CD4-positive, alpha-beta T cell (primary cell): ENCODE results near the gene PFN1. TPM values are rescaled to one million over a fixed set of nuclear protein-coding genes. Genes with fewer than 3 reads are reported as not detected.
A peak's percentile ranks its signal among the peaks of the same experiment; 100 is the strongest.

Experiments
- ATAC-seq: fragments of 200-7000 bp; cut with Tn5 transposase; one replicate; pipeline ENCODE4 v1.10.0; 2022; ENCODE audit warnings: mild to moderate bottlenecking; ENCODE audit not compliant: poor library complexity
- CTCF ChIA-PET: fragments of 350-600 bp; sonication (Branson Sonifier 250); formaldehyde crosslinking; loops from one replicate; lab custom pipeline; 2021; ENCODE audit warnings: antibody characterized with exemption, inconsistent platforms; lab: Charles Lee
- POLR2A ChIA-PET: fragments of 350-600 bp; sonication (Branson Sonifier 250); formaldehyde crosslinking; loops from one replicate; lab custom pipeline; 2021; ENCODE audit warnings: antibody characterized with exemption, inconsistent platforms; lab: Charles Lee
- DNase-seq, 14 experiments: peaks; one replicate each; pipeline ENCODE4 v3.0.0-alpha.2; 2013 to 2020; ENCODE audit warnings: mixed read lengths in 2 of 14
- H3K27ac ChIP-seq, 2 donors: one replicate each; pipeline versions ENCODE4 v1.5.1 to v1.7.0; 2013; ENCODE audit warnings: low read length in 2 of 2, low read depth in 1 of 2, mild to moderate bottlenecking in 1 of 2
- H3K27me3 ChIP-seq, 2 experiments: 1 replicate in 1 of 2; 2 replicates in 1 of 2; pipeline versions ENCODE4 v1.6.1 to v1.7.0; 2013; ENCODE audit warnings: low read length in 2 of 2, control low read depth in 1 of 2, mild to moderate bottlenecking in 1 of 2, moderate library complexity in 1 of 2; ENCODE audit not compliant: insufficient read depth in 2 of 2, control insufficient read depth in 1 of 2
- H3K36me3 ChIP-seq: one replicate; pipeline ENCODE4 v1.6.1; 2013; ENCODE audit warnings: low read length, control low read depth; ENCODE audit not compliant: insufficient read depth
- H3K4me1 ChIP-seq: one replicate; pipeline ENCODE4 v1.6.1; 2013; ENCODE audit warnings: low read length, control low read depth; ENCODE audit not compliant: insufficient read depth
- H3K4me3 ChIP-seq: one replicate; pipeline ENCODE4 v1.5.1; 2013; ENCODE audit warnings: mild to moderate bottlenecking, low read length, moderate library complexity
- H3K9me3 ChIP-seq, 2 experiments: 1 replicate in 1 of 2; 2 replicates in 1 of 2; pipeline versions ENCODE4 v1.6.1 to v1.7.0; 2013; ENCODE audit warnings: low read length in 2 of 2, mild to moderate bottlenecking in 2 of 2, control low read depth in 1 of 2, moderate library complexity in 1 of 2; ENCODE audit not compliant: control insufficient read depth in 1 of 2, insufficient read depth in 1 of 2
- H3K27ac Mint-ChIP-seq: one replicate; pipeline ENCODE4 v1.8.0; 2020; ENCODE audit warnings: mixed read lengths
- H3K27me3 Mint-ChIP-seq: one replicate; pipeline ENCODE4 v1.8.0; 2021; ENCODE audit warnings: mixed read lengths
- H3K36me3 Mint-ChIP-seq: one replicate; pipeline ENCODE4 v1.8.0; 2021; ENCODE audit warnings: low read depth, mixed read lengths
- H3K4me1 Mint-ChIP-seq: one replicate; pipeline ENCODE4 v1.8.0; 2021; ENCODE audit warnings: low read depth, mixed read lengths
- H3K4me3 Mint-ChIP-seq: one replicate; pipeline ENCODE4 v1.8.0; 2020; ENCODE audit warnings: mild to moderate bottlenecking, mixed read lengths
- H3K9me3 Mint-ChIP-seq: one replicate; pipeline ENCODE4 v1.8.0; 2020; ENCODE audit warnings: mixed read lengths
- intact Hi-C, 2 experiments: fragments of 100-400 bp; cut with DNase I in 1 of 2; cut with micrococcal nuclease in 1 of 2; formaldehyde crosslinking; loops; one replicate each; pipeline versions ENCODE4 v1.15.1 to v1.9.0; 2023 to 2025; cut with DNase I, micrococcal nuclease
- total RNA-seq, 174 experiments: library from RNA in 2 of 174; stranded (reverse) in 2 of 174; gene quantifications; one replicate each; pipeline ENCODE4 v1.2.3 and lab custom pipeline; 2021 to 2026
- TF ChIP-seq, protein P1 (sequence below): fragments of 200-600 bp; IDR thresholded peaks from one replicate; pipeline ENCODE4 v1.8.0; 2022; ENCODE audit warnings: antibody characterized with exemption, mild to moderate bottlenecking

PFN1 gene
- total RNA-seq, 2 experiments from 2014 or later, result 349 to 362 TPM

DNA sequence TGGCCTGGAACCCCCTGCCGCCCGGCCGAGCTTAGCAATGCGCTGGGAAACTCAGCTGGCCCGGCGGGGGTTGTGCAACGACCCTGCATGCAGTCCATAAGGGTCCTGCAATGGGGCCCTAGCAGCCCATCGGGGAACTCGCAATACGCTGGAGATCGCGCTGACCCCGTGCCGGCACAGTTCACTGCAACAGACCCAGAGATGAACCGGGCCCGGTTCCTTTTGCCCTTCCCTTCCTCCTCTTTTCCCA lies 8.9 kb downstream of the PFN1 start:
- Histone ChIP-seq H3K27ac (peak overlapping the region; percentile 77 to 83), H3K36me3 (peaks cover 47% of the 10 kb centered on the region), H3K27me3 (no peaks in the 10 kb centered on the region), H3K4me1 (peaks cover 64% of the 10 kb centered on the region), H3K4me3 (peak overlapping the region; percentile 100), H3K9me3 (no peaks in the 10 kb centered on the region)
- ATAC-seq, result no peak
- Mint-ChIP-seq H3K4me1 (peaks cover 58% of the 10 kb centered on the region), H3K27me3 (no peaks in the 10 kb centered on the region), H3K36me3 (peaks cover 56% of the 10 kb centered on the region), H3K27ac (peak overlapping the region; percentile 90), H3K4me3 (peak overlapping the region; percentile 99), H3K9me3 (no peaks in the 10 kb centered on the region)
- TF ChIP-seq, protein P1, sequence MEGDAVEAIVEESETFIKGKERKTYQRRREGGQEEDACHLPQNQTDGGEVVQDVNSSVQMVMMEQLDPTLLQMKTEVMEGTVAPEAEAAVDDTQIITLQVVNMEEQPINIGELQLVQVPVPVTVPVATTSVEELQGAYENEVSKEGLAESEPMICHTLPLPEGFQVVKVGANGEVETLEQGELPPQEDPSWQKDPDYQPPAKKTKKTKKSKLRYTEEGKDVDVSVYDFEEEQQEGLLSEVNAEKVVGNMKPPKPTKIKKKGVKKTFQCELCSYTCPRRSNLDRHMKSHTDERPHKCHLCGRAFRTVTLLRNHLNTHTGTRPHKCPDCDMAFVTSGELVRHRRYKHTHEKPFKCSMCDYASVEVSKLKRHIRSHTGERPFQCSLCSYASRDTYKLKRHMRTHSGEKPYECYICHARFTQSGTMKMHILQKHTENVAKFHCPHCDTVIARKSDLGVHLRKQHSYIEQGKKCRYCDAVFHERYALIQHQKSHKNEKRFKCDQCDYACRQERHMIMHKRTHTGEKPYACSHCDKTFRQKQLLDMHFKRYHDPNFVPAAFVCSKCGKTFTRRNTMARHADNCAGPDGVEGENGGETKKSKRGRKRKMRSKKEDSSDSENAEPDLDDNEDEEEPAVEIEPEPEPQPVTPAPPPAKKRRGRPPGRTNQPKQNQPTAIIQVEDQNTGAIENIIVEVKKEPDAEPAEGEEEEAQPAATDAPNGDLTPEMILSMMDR, result no peak
- ChIA-PET POLR2A (interaction anchor here (0.7 to 6.2 kb wide), 30 partner anchors 10 to 796 kb away, joined by 3 to 195 read pairs (median 6); partner anchors contain the start of genes ARRB2, C17orf107, CAMTA2 and CHRNE), CTCF (interaction anchor here (1.1 to 2.0 kb wide), 7 partner anchors 28 to 500 kb away, joined by 3 to 14 read pairs (median 4); partner anchors contain the start of genes C17orf107, C1QBP, CAMTA2 and CHRNE)
- DNase-seq, result peak in 2 of 14 experiments; percentile 9 to 10
- intact Hi-C loops, result loop anchor here in 1 of 2 experiments (2.0 kb wide), 2 partner anchors 31 to 59 kb away; no protein-coding TSS in a partner anchor

DNA sequence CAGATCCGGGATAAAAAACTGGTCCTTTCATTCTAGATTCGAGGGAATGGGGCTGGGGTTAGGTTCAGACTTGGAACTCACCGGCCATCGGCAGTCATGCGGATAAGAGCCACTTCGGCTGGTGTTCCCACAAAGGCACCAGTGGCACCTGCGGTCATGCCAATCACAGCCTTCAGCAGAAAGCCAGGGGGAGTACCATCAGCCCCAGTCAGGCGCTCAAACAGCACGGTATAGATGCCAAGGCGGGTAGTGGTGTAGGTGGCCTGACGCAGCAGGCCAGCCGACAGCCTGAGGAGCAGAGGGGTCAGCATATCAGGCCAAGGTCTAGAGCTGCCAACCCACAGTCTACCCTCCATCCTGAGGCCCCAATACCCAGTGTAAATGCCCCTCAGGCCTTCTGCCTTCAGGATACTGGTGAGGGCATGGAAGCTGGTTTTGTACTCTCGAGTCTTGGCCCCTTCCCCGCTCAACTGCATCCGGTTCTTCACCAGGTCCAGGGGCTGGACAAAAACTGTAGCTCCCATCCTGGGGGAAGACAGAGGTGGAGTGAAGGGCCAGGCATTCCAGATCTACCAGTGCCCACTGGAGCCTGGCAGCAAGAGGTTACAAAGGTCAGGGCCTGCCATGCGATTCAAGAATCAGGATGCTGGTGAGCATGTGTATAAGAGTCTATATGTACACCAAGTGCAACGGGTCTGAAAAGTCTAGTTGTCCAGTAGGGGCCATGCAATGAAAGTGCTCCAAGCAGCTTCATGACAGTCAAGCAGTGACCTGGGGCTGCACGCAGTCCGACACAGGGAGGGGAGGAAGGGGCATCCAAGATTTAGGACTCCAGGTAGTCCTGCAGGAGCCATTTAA lies 9.4 kb downstream of the PFN1 start:
- Histone ChIP-seq H3K36me3 (peaks cover 44% of the 10 kb centered on the region), H3K4me3 (peak overlapping the region; percentile 100), H3K9me3 (no peaks in the 10 kb centered on the region), H3K27me3 (no peaks in the 10 kb centered on the region), H3K4me1 (peaks cover 64% of the 10 kb centered on the region), H3K27ac (peak overlapping the region; percentile 77 to 83)
- no peaks in the 10 kb centered on the region for H3K9me3 Mint-ChIP-seq
- DNase-seq (no peak), ATAC-seq (no peak)
- ChIA-PET CTCF (interaction anchor here (0.5 to 2.0 kb wide), 7 partner anchors 28 to 500 kb away, joined by 3 to 14 read pairs (median 4); partner anchors contain the start of genes C1QBP, CAMTA2, CHRNE and SPAG7), POLR2A (interaction anchor here (0.9 to 6.2 kb wide), 20 partner anchors 10 to 795 kb away, joined by 3 to 195 read pairs (median 8); partner anchors contain the start of genes C17orf107, CAMTA2, CHRNE and CYB5D2)
- H3K4me1 Mint-ChIP-seq, result peaks cover 58% of the 10 kb centered on the region
- H3K27me3 Mint-ChIP-seq, result no peaks in the 10 kb centered on the region
- peaks cover 55% of the 10 kb centered on the region for H3K36me3 Mint-ChIP-seq
- TF ChIP-seq, protein P1, result no peak
- intact Hi-C loops, result loop anchor here in 1 of 2 experiments (2.0 kb wide), 2 partner anchors 30 to 60 kb away; no protein-coding TSS in a partner anchor
- peak overlapping the region; percentile 90 for H3K27ac Mint-ChIP-seq
- H3K4me3 Mint-ChIP-seq, result peak overlapping the region; percentile 99

DNA sequence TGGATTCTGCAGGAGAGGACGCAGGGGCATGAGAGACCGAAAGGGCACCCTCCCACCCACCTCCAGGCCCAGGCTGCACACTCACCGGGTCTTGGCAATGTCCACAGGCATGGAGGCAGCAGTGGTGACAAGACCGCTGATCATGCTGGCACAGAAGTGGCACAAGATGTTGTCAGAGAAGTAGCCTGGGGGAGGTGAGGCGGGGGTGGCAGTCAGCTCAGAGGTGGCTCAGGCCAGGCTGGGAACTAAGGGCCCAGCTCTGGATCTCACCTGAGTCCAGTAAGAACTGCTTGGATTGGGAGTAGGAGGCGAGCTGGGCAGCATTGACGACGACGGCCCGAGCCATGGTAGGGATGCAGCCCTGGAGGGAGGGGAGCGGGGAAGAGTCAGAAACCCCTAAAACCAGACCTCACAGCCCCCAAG lies 10.2 kb downstream of the PFN1 start:
- DNase-seq, result peak in 1 of 14 experiments; percentile 23
- Histone ChIP-seq H3K36me3 (peaks cover 36% of the 10 kb centered on the region), H3K27me3 (no peaks in the 10 kb centered on the region), H3K27ac (no peak overlapping the region), H3K4me3 (no peak overlapping the region), H3K9me3 (no peaks in the 10 kb centered on the region), H3K4me1 (peaks cover 64% of the 10 kb centered on the region)
- ATAC-seq, result no peak
- POLR2A ChIA-PET, result interaction anchor here (1.1 to 6.2 kb wide), 2 partner anchors 11 to 29 kb away, joined by 3 to 137 read pairs; partner anchors contain the start of genes ENO3 and PFN1
- Mint-ChIP-seq H3K4me3 (peak overlapping the region; percentile 99), H3K9me3 (no peaks in the 10 kb centered on the region), H3K27me3 (no peaks in the 10 kb centered on the region), H3K27ac (peak overlapping the region; percentile 90), H3K4me1 (peaks cover 59% of the 10 kb centered on the region), H3K36me3 (peaks cover 53% of the 10 kb centered on the region)
- TF ChIP-seq, protein P1, result no peak
- CTCF ChIA-PET, result no interaction called here
- intact Hi-C loops, result loop anchor here in 1 of 2 experiments (2.0 kb wide), 2 partner anchors 29 to 61 kb away; no protein-coding TSS in a partner anchor
